Panc1 (cell line): ENCODE measurements around the gene GPR137C.

Experiments used
- POLR2AphosphoS5 ChIP-seq: IDR thresholded peaks from 2 replicates; pipeline ENCODE4 v1.6.1; 2012; ENCODE audit warnings: mild to moderate bottlenecking, low read depth, low read length, moderate library complexity
- SIN3A ChIP-seq: IDR thresholded peaks from 2 replicates; pipeline ENCODE4 v1.6.1; 2012; ENCODE audit warnings: low read depth, mild to moderate bottlenecking, low read length, moderate library complexity, borderline replicate concordance; ENCODE audit not compliant: insufficient read depth
- TCF7L2 ChIP-seq: IDR thresholded peaks from 2 replicates; pipeline ENCODE4 v1.6.1; 2011; ENCODE audit warnings: mild to moderate bottlenecking, low read depth, low read length, inconsistent platforms
- TF ChIP-seq, protein P1 (sequence below), 2 experiments: IDR thresholded peaks; 2 replicates each; pipeline ENCODE4 v1.6.1; 2011 to 2012; ENCODE audit warnings: low read depth in 2 of 2, control low read depth in 1 of 2, low read length in 1 of 2, mild to moderate bottlenecking in 1 of 2, moderate library complexity in 1 of 2; ENCODE audit not compliant: insufficient read depth in 1 of 2
- TF ChIP-seq, protein P2 (sequence below): fragments of 450-650 bp; IDR thresholded peaks from 2 replicates; pipeline ENCODE4 v1.5.1; 2017; ENCODE audit warnings: mild to moderate bottlenecking

DNA sequence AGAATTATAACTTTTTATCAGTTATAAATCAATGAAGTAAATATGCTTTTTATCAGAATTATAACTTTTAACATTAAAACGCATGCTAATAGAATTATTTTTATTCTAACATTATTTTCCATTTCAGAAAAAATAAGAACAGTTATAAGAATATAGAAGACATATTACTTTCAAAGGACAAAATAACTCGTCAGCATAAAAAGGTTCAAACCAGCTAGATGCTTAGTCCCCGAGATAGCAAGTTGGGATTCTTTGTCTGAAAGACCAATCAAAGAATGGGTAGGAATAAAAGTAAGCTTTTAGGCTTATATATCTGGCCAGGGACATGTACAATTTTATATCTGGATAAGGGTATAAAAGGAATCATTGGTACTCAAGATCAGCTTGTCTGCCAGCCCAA lies 66.0 kb downstream of the GPR137C start:
- TF ChIP-seq, protein P1, sequence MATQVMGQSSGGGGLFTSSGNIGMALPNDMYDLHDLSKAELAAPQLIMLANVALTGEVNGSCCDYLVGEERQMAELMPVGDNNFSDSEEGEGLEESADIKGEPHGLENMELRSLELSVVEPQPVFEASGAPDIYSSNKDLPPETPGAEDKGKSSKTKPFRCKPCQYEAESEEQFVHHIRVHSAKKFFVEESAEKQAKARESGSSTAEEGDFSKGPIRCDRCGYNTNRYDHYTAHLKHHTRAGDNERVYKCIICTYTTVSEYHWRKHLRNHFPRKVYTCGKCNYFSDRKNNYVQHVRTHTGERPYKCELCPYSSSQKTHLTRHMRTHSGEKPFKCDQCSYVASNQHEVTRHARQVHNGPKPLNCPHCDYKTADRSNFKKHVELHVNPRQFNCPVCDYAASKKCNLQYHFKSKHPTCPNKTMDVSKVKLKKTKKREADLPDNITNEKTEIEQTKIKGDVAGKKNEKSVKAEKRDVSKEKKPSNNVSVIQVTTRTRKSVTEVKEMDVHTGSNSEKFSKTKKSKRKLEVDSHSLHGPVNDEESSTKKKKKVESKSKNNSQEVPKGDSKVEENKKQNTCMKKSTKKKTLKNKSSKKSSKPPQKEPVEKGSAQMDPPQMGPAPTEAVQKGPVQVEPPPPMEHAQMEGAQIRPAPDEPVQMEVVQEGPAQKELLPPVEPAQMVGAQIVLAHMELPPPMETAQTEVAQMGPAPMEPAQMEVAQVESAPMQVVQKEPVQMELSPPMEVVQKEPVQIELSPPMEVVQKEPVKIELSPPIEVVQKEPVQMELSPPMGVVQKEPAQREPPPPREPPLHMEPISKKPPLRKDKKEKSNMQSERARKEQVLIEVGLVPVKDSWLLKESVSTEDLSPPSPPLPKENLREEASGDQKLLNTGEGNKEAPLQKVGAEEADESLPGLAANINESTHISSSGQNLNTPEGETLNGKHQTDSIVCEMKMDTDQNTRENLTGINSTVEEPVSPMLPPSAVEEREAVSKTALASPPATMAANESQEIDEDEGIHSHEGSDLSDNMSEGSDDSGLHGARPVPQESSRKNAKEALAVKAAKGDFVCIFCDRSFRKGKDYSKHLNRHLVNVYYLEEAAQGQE (IDR thresholded peaks at IDR 0.05; ENCODE audit: insufficient read depth in 1 of 2, low read depth in 2 of 2, low read length in 1 of 2): no peak
- TF ChIP-seq SIN3A (no peak), POLR2AphosphoS5 (no peak), TCF7L2 (no peak)
- TF ChIP-seq, protein P2, sequence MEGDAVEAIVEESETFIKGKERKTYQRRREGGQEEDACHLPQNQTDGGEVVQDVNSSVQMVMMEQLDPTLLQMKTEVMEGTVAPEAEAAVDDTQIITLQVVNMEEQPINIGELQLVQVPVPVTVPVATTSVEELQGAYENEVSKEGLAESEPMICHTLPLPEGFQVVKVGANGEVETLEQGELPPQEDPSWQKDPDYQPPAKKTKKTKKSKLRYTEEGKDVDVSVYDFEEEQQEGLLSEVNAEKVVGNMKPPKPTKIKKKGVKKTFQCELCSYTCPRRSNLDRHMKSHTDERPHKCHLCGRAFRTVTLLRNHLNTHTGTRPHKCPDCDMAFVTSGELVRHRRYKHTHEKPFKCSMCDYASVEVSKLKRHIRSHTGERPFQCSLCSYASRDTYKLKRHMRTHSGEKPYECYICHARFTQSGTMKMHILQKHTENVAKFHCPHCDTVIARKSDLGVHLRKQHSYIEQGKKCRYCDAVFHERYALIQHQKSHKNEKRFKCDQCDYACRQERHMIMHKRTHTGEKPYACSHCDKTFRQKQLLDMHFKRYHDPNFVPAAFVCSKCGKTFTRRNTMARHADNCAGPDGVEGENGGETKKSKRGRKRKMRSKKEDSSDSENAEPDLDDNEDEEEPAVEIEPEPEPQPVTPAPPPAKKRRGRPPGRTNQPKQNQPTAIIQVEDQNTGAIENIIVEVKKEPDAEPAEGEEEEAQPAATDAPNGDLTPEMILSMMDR: no peak
